Mesodermal cell (in vitro differentiated cells): ENCODE measurements around the gene ZDHHC16.
"Not testable (repeated sequence)": the region's sequence is repeated elsewhere in the genome, so short reads cannot be mapped to it uniquely, and the experiment has no call there.

ENCODE experiments used
- H3K27ac ChIP-seq: 2 replicates; pipeline ENCODE4 v1.7.0; 2013; ENCODE audit warnings: mild to moderate bottlenecking, low read depth, low read length, moderate library complexity; ENCODE audit not compliant: severe bottlenecking
- H3K36me3 ChIP-seq: 2 replicates; pipeline ENCODE4 v1.7.1; 2013; ENCODE audit warnings: mild to moderate bottlenecking, low read length, moderate library complexity; ENCODE audit not compliant: control insufficient read depth, insufficient read depth
- H3K4me1 ChIP-seq: one replicate; pipeline ENCODE4 v1.7.1; 2013; ENCODE audit warnings: mild to moderate bottlenecking, low read length; ENCODE audit not compliant: insufficient read depth, control insufficient read depth, poor library complexity, severe bottlenecking
- H3K4me3 ChIP-seq: 2 replicates; pipeline ENCODE4 v1.7.0; 2013; ENCODE audit warnings: low read length, control low read depth, mild to moderate bottlenecking; ENCODE audit not compliant: insufficient read depth, poor library complexity, severe bottlenecking; ENCODE audit errors: extremely low read depth
- H3K9me3 ChIP-seq: 2 replicates; pipeline ENCODE4 v1.7.1; 2013; ENCODE audit warnings: mild to moderate bottlenecking, low read length, moderate library complexity; ENCODE audit not compliant: control insufficient read depth
- WGBS, 2 experiments: methylation state at CpG; one replicate each; pipeline ENCODE4 v1.1.5; 2013; ENCODE audit warnings: missing lambda C conversion rate in 2 of 2; ENCODE audit not compliant: insufficient coverage in 2 of 2; 5-methylcytosine and 5-hydroxymethylcytosine counted together

ZDHHC16 gene

DNA sequence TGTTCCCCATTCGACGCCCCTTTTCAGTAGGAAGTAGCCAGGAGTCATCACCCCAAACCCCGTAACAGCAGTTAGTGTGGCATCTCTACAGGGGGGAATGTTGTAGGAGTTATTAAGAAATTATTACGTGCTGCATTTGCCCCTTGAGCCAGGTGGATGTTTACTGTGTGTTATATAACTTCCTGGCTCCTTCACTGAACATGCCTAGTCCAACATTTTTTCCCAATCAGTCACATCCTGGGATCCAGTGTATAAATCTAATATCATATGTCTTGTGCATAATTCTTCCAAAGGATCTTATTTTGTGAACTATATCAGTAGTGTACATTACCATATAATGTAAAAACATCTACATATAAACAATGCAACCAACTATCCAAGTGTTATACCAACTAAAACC is 33.4 kb downstream of the ZDHHC16 start:
- not testable (repeated sequence) for H3K27ac ChIP-seq, H3K9me3 ChIP-seq, H3K4me3 ChIP-seq, H3K4me1 ChIP-seq
- peaks cover 90% of the 10 kb centered on the region for H3K36me3 ChIP-seq
- WGBS, 2 experiments, result 92 to 100% methylated on average over 2 of the region's 4 CpGs

DNA sequence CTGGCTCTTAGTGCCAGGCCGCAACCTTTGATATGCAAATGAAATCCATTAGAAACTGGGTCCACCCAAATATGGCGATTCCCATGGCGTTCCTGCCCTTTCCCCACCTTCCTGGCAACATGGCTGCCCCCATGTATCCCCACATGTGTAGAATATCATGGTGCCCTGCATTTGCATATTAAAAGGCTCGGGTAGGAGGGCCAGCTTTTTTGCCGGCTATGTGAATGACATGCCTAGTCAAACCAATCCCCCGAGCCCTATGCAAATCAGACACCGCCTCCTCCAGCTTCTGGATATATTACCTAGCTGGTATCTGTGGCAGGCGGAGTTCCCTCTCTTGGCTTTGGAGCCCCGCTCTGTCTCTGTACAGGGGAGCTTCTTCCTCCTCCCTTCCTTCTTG is 34.0 kb downstream of the ZDHHC16 start:
- no peak overlapping the region for H3K27ac ChIP-seq
- WGBS, 2 experiments, result 44 to 55% methylated on average over 6 of the region's 9 CpGs
- peaks cover 85% of the 10 kb centered on the region for H3K36me3 ChIP-seq
- H3K4me3 ChIP-seq, result no peak overlapping the region
- no peaks in the 10 kb centered on the region for H3K9me3 ChIP-seq
- H3K4me1 ChIP-seq, result peaks cover 3% of the 10 kb centered on the region

DNA sequence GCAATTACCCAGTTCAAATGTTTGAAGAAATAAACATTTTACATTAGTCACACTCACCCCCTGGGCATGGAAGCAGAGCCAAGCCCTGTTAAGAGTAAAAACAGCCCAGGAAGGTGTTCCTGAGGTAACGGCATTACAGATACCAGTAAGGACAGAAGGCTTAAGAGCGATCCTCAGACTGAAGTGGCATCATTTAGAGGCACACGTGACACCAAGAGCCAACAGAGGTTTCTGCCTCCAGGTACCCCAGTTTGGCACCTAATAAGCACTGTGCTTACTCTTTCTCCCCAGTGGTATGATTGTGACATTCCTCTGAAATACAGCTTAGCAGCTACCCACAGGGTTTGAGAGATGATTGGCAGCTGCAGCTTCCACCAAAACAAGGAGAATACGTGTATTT is 35.1 kb downstream of the ZDHHC16 start:
- Histone ChIP-seq H3K27ac (no peak overlapping the region), H3K4me1 (peaks cover 3% of the 10 kb centered on the region), H3K4me3 (no peak overlapping the region), H3K36me3 (peaks cover 77% of the 10 kb centered on the region), H3K9me3 (no peaks in the 10 kb centered on the region)
- 94 to 96% methylated on average over 3 of the region's 4 CpGs for WGBS, 2 experiments

DNA sequence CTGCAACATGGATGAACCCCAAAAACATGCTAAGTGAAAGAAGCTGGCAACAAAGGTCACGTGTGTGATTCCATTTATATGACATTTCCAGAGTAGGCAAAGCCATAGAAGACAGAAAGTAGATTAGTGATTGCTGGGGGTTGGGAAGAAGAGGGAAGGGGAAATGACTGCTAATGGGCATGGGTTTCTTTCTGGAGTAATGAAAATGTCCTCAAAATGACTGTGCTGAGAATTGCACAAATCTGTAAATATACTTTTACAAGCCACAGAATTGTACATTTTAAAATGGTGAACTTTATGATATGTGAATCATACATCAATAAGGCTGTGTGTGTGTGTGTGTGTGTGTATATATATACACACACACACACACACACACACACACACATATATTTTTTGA is 36.4 kb downstream of the ZDHHC16 start:
- peaks cover 69% of the 10 kb centered on the region for H3K36me3 ChIP-seq
- H3K9me3 ChIP-seq, result no peaks in the 10 kb centered on the region
- WGBS, 2 experiments, result 93 to 100% methylated on average over 1 of the region's 1 CpG
- H3K4me1 ChIP-seq, result peaks cover 3% of the 10 kb centered on the region
- H3K27ac ChIP-seq, result no peak overlapping the region
- no peak overlapping the region for H3K4me3 ChIP-seq

DNA sequence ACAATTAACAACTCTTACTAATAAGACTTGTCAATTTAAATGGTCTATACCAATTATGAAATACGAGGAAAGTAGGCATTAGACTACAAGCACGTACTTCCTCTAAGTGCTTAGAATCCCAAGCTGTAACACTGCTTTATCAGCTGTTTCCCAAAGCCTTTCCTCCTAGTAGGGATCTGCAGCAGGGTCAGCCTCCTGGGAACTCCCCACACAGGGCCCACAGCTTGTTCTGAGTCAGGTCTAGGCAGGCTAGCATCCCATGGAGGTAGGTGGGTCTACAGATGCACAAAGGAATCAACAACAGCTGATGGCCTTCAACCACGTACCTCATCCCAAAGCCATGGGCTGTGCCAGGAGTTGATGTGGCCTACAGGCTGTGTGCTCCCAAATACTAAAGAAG is 37.5 kb downstream of the ZDHHC16 start:
- no peak overlapping the region for H3K27ac ChIP-seq
- H3K4me3 ChIP-seq, result no peak overlapping the region
- H3K36me3 ChIP-seq, result peaks cover 67% of the 10 kb centered on the region
- H3K4me1 ChIP-seq, result peaks cover 3% of the 10 kb centered on the region
- WGBS, 2 experiments, result 90 to 100% methylated on average over 2 of the region's 3 CpGs
- no peaks in the 10 kb centered on the region for H3K9me3 ChIP-seq

DNA sequence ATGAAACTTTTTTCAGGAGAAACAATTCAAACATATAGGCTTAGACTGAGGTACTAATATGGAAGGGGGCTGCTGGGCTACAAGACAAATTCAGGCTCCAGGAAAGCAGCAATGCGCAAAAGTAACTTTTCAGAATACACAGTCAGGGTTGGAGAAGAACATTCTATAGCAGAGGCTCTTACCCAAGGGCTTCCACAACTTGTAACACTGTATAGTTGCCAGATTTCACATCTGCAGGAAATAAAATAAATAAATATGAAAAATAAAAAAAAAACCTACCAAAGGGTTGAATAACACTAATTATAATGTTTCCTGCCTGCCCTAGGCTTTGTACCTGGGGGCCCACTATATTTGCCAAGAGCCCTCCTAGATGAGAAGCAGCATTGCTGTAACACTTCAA is 37.9 kb downstream of the ZDHHC16 start:
- Histone ChIP-seq H3K4me1 (peaks cover 3% of the 10 kb centered on the region), H3K27ac (no peak overlapping the region), H3K36me3 (peaks cover 66% of the 10 kb centered on the region), H3K9me3 (no peaks in the 10 kb centered on the region), H3K4me3 (no peak overlapping the region)
- 80 to 100% methylated on average over 1 of the region's 1 CpG for WGBS, 2 experiments

DNA sequence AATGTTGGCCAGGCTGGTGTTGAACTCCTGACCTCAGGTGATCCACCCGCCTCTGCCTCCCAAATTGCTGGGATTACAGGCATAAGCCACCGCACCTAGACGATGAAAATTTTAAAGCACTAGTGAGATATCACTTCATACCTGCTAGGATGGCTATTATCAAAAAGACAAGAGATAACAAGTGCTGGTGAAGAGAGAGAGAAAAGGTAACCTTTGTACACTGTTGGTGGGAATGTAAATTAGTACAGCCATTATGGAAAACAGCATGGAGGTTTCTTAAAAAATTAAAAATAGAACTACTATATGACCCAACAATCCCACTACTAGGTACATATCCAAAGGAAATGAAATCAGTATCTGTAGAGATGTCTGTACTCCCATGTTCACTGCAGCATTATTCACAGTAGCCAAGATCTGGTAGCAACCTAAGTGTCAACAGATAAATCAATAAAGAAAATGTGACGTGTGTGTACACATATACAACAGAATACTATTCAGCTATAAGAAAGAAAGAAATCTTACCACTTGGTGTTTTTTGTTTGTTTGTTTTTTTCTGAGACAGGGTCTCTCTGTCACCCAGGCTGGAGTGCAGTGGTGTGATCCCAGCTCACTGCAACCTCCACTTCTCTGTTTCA is 39.8 kb downstream of the ZDHHC16 start:
- 85 to 97% methylated on average over 2 to 3 of the region's 4 CpGs for WGBS, 2 experiments
- no peak overlapping the region for H3K27ac ChIP-seq
- peaks cover 2% of the 10 kb centered on the region for H3K4me1 ChIP-seq
- H3K4me3 ChIP-seq, result no peak overlapping the region
- H3K36me3 ChIP-seq, result peaks cover 62% of the 10 kb centered on the region
- H3K9me3 ChIP-seq, result no peaks in the 10 kb centered on the region

DNA sequence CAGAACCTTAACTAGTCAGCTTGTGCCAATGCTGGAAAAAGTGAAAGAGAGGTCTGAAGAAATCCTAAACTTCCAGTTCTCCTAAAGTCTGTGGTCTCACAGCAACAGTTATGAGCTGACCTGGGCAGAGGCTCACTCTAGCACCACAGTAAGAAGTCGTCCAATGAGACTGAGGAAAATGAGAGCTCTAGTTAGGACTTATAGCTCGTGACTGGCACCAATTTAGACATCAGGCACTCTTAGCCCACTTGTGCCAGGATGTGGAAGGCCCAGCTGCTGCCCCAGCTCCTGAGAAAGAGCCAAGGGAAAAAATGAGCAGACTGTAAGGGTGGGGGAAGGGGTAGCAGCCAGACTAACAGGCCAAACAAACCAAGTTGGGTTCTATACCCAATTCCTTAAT is 44.6 kb downstream of the ZDHHC16 start:
- Histone ChIP-seq H3K4me1 (peaks cover 17% of the 10 kb centered on the region), H3K4me3 (no peak overlapping the region), H3K9me3 (no peaks in the 10 kb centered on the region), H3K27ac (no peak overlapping the region), H3K36me3 (peaks cover 51% of the 10 kb centered on the region)
- 100% methylated on average over 2 of the region's 2 CpGs for WGBS, 2 experiments

DNA sequence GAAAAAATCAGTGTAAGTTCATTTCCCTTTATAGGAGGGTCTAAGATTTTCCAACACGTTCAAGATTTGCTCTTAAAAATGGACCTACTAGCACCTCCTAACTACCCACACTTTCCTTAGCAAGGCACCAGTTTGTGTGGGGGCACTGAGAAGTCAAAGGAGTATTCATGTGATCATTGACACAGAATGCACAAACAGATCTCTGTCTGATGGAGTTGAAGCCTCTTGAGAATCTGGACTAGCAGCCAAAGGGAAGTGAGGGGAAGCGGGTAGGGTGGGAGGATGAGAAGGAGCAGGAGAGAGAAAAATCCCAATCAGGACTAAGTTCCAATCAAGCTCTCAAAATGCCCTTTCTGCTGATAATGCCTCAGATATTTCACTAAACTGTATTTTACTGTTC is 48.2 kb downstream of the ZDHHC16 start:
- WGBS, 2 experiments, result 80% methylated on average over 1 of the region's 2 CpGs; no CpG with 5 or more reads in 1 of the 2 experiments
- Histone ChIP-seq H3K4me3 (no peak overlapping the region), H3K27ac (no peak overlapping the region), H3K9me3 (no peaks in the 10 kb centered on the region), H3K36me3 (peaks cover 29% of the 10 kb centered on the region), H3K4me1 (peaks cover 22% of the 10 kb centered on the region)

DNA sequence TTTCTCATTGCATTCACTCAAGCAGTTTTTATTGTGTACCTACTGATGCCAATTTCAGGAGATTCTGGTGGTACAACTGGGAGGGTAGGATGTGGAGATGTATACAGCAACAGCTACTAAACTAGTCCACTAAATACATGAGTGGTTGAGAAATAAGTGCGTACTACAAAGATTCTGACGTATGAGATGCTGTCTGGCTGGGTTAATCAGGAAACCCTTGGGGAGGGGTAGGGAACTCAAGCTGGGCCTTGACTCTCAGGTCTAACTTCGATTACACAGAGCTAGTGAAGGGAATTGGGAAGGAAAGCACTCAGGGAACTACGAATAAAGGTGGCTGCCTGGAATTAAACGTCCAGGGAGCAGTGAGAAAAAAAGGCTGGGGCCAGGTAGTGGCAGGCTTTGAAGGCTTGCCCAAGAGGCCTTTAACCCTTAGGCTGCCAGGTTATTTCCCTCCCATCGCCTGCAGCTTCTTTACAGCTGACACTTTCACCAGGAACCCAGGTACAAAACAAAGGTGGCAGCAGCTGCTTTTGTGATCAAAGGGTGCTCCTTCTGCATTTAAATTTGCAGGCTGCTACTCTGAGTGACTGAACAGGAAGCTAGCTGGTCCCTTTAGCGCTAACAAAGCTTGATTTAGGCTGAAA is 49.0 kb downstream of the ZDHHC16 start:
- H3K27ac ChIP-seq, result peak overlapping the region; percentile 19
- no peaks in the 10 kb centered on the region for H3K9me3 ChIP-seq
- H3K4me1 ChIP-seq, result peaks cover 24% of the 10 kb centered on the region
- H3K36me3 ChIP-seq, result peaks cover 24% of the 10 kb centered on the region
- no peak overlapping the region for H3K4me3 ChIP-seq
- 41 to 58% methylated on average over 3 to 5 of the region's 7 CpGs for WGBS, 2 experiments

DNA sequence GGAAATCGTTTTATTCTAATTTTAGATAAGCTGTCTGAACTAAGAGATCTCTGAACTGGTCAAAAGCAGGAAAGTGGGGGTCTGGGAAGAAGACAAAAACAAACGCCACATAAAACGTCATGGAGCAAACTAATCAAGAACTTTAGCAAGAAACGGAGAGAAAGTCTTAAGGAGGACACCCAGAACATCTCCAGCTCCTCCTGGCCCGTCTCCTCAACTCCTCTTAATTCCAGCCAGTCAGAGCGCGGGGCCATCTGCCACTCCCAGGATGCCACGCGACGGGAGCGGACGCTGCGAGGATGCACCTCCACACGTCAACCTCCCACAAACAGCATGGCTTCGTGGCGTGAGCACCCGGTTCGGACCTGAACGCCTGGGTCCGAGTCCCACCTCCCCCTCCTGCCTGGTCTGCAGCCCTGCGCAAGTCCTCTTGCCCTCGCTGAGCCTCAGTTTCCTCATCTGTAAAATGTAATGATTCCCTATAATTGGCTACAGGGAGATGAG is 51.6 kb downstream of the ZDHHC16 start:
- Histone ChIP-seq H3K27ac (peak overlapping the region; percentile 92), H3K4me3 (peak overlapping the region; percentile 94), H3K9me3 (no peaks in the 10 kb centered on the region), H3K36me3 (peaks cover 15% of the 10 kb centered on the region), H3K4me1 (peaks cover 27% of the 10 kb centered on the region)
- WGBS, 2 experiments, result 0 to 1% methylated on average over 18 to 20 of the region's 22 CpGs
